BLaER1 (cell line): Measurements from ENCODE around the gene PAPOLA.
A peak's percentile ranks its signal among the peaks of the same experiment; 100 is the strongest.

ENCODE experiments used
- H3K27ac ChIP-seq: shearing (Covaris generic); formaldehyde crosslinking; 2 replicates; pipeline ENCODE4 v1.8.1; 2022
- H3K27me3 ChIP-seq: shearing (Covaris generic); formaldehyde crosslinking; 2 replicates; pipeline ENCODE4 v1.8.1; 2022
- H3K36me3 ChIP-seq: shearing (Covaris generic); formaldehyde crosslinking; 2 replicates; pipeline ENCODE4 v1.8.1; 2022
- H3K4me1 ChIP-seq: shearing (Covaris generic); formaldehyde crosslinking; 2 replicates; pipeline ENCODE4 v1.8.1; 2022
- H3K4me2 ChIP-seq: shearing (Covaris generic); formaldehyde crosslinking; 2 replicates; pipeline ENCODE4 v1.8.1; 2022
- H3K4me3 ChIP-seq: shearing (Covaris generic); formaldehyde crosslinking; 2 replicates; pipeline ENCODE4 v1.8.1; 2022
- H3K9ac ChIP-seq: shearing (Covaris generic); formaldehyde crosslinking; 2 replicates; pipeline ENCODE4 v1.8.1; 2022
- H3K9me3 ChIP-seq: shearing (Covaris generic); formaldehyde crosslinking; 2 replicates; pipeline ENCODE4 v1.8.1; 2022
- H4K20me1 ChIP-seq: shearing (Covaris generic); formaldehyde crosslinking; 2 replicates; pipeline ENCODE4 v1.8.1; 2022
- Cebpa-rat ChIP-seq: shearing (Covaris generic); IDR thresholded peaks from 2 replicates; pipeline ENCODE4 v1.8.1; 2022

PAPOLA gene

GRCh38 chr14:96479435-96480146 is 22.6 kb upstream of the PAPOLA start:
- no peaks in the 10 kb centered on the region for H3K36me3 ChIP-seq
- H3K27ac ChIP-seq, result no peak overlapping the region
- no peak overlapping the region for H3K4me3 ChIP-seq
- peaks cover 15% of the 10 kb centered on the region for H3K4me1 ChIP-seq
- H3K9me3 ChIP-seq, result no peaks in the 10 kb centered on the region
- H3K27me3 ChIP-seq, result no peaks in the 10 kb centered on the region
- no peak for TF ChIP-seq Cebpa-rat
- H3K9ac ChIP-seq, result no peak overlapping the region
- no peaks in the 10 kb centered on the region for H4K20me1 ChIP-seq
- no peak overlapping the region for H3K4me2 ChIP-seq

GRCh38 chr14:96481731-96482314 is 20.4 kb upstream of the PAPOLA start:
- no peaks in the 10 kb centered on the region for H3K36me3 ChIP-seq
- peaks cover 26% of the 10 kb centered on the region for H3K4me1 ChIP-seq
- no peak overlapping the region for H3K4me3 ChIP-seq

GRCh38 chr14:96482986-96483385 is 19.2 kb upstream of the PAPOLA start:
- H3K27me3 ChIP-seq, result no peaks in the 10 kb centered on the region
- no peak overlapping the region for H3K27ac ChIP-seq
- no peak overlapping the region for H3K4me2 ChIP-seq
- no peaks in the 10 kb centered on the region for H3K9me3 ChIP-seq
- no peak for TF ChIP-seq Cebpa-rat
- no peak overlapping the region for H3K9ac ChIP-seq
- H3K36me3 ChIP-seq, result no peaks in the 10 kb centered on the region
- H4K20me1 ChIP-seq, result no peaks in the 10 kb centered on the region
- peaks cover 26% of the 10 kb centered on the region for H3K4me1 ChIP-seq
- no peak overlapping the region for H3K4me3 ChIP-seq

More at GRCh38 chr14:96481731-96482314, 20.4 kb upstream of the PAPOLA start:
- Histone ChIP-seq H3K4me2 (no peak overlapping the region), H4K20me1 (no peaks in the 10 kb centered on the region), H3K27me3 (no peaks in the 10 kb centered on the region), H3K9ac (no peak overlapping the region), H3K27ac (no peak overlapping the region), H3K9me3 (no peaks in the 10 kb centered on the region)
- no peak for TF ChIP-seq Cebpa-rat

GRCh38 chr14:96484399-96484798 is 17.8 kb upstream of the PAPOLA start:
- peaks cover 22% of the 10 kb centered on the region for H3K4me1 ChIP-seq
- no peak for TF ChIP-seq Cebpa-rat
- H3K27ac ChIP-seq, result no peak overlapping the region
- H3K27me3 ChIP-seq, result no peaks in the 10 kb centered on the region
- H3K36me3 ChIP-seq, result no peaks in the 10 kb centered on the region
- no peak overlapping the region for H3K4me2 ChIP-seq
- no peak overlapping the region for H3K4me3 ChIP-seq
- no peaks in the 10 kb centered on the region for H4K20me1 ChIP-seq
- H3K9me3 ChIP-seq, result no peaks in the 10 kb centered on the region
- H3K9ac ChIP-seq, result no peak overlapping the region

- peak overlapping the region; percentile 42; the same call in 1 of the 2 replicates for H3K27ac ChIP-seq
These were observed 15.5 kb upstream of the PAPOLA start for GRCh38 chr14:96486705-96487104.

GRCh38 chr14:96489327-96489726 is 12.9 kb upstream of the PAPOLA start:
- Histone ChIP-seq H3K4me1 (peaks cover 51% of the 10 kb centered on the region), H3K9me3 (no peaks in the 10 kb centered on the region), H3K4me2 (no peak overlapping the region), H4K20me1 (no peaks in the 10 kb centered on the region), H3K9ac (no peak overlapping the region), H3K36me3 (no peaks in the 10 kb centered on the region), H3K27me3 (no peaks in the 10 kb centered on the region), H3K4me3 (no peak overlapping the region), H3K27ac (no peak overlapping the region)
- no peak for TF ChIP-seq Cebpa-rat

More at GRCh38 chr14:96486705-96487104, 15.5 kb upstream of the PAPOLA start:
- Histone ChIP-seq H3K9ac (no peak overlapping the region), H3K36me3 (no peaks in the 10 kb centered on the region), H3K4me2 (peak overlapping the region; percentile 76), H3K4me1 (peaks cover 24% of the 10 kb centered on the region), H3K9me3 (no peaks in the 10 kb centered on the region), H3K27me3 (no peaks in the 10 kb centered on the region), H4K20me1 (no peaks in the 10 kb centered on the region), H3K4me3 (peak overlapping the region; percentile 24; the same call in 1 of the 2 replicates)
- TF ChIP-seq Cebpa-rat, result no peak

GRCh38 chr14:96493178-96493577 is 9.0 kb upstream of the PAPOLA start:
- Histone ChIP-seq H4K20me1 (no peaks in the 10 kb centered on the region), H3K27ac (no peak overlapping the region), H3K27me3 (no peaks in the 10 kb centered on the region)

GRCh38 chr14:96494331-96494730 is 7.9 kb upstream of the PAPOLA start:
- Histone ChIP-seq H3K9me3 (no peaks in the 10 kb centered on the region), H3K27me3 (no peaks in the 10 kb centered on the region), H3K27ac (no peak overlapping the region), H3K4me3 (no peak overlapping the region), H4K20me1 (no peaks in the 10 kb centered on the region), H3K9ac (no peak overlapping the region), H3K4me1 (peaks cover 56% of the 10 kb centered on the region), H3K36me3 (no peaks in the 10 kb centered on the region), H3K4me2 (peak overlapping the region; percentile 60; the same call in 1 of the 2 replicates)
- no peak for TF ChIP-seq Cebpa-rat

More at GRCh38 chr14:96493178-96493577, 9.0 kb upstream of the PAPOLA start:
- TF ChIP-seq Cebpa-rat, result no peak
- Histone ChIP-seq H3K4me2 (peak overlapping the region; percentile 60), H3K36me3 (no peaks in the 10 kb centered on the region), H3K9ac (no peak overlapping the region), H3K4me3 (no peak overlapping the region), H3K4me1 (peaks cover 55% of the 10 kb centered on the region), H3K9me3 (no peaks in the 10 kb centered on the region)

GRCh38 chr14:96497087-96497486 is 5.1 kb upstream of the PAPOLA start:
- Histone ChIP-seq H4K20me1 (no peaks in the 10 kb centered on the region), H3K36me3 (no peaks in the 10 kb centered on the region), H3K9ac (peak overlapping the region; percentile 25; the same call in 1 of the 2 replicates), H3K4me2 (peak overlapping the region; percentile 74), H3K4me3 (peak overlapping the region; percentile 14; the same call in 1 of the 2 replicates), H3K27ac (peak overlapping the region; percentile 24; the same call in 1 of the 2 replicates), H3K4me1 (peaks cover 60% of the 10 kb centered on the region), H3K9me3 (no peaks in the 10 kb centered on the region), H3K27me3 (no peaks in the 10 kb centered on the region)
- no peak for TF ChIP-seq Cebpa-rat

GRCh38 chr14:96497586-96497985 is 4.6 kb upstream of the PAPOLA start:
- H3K9ac ChIP-seq, result no peak overlapping the region
- no peaks in the 10 kb centered on the region for H3K9me3 ChIP-seq
- H3K36me3 ChIP-seq, result no peaks in the 10 kb centered on the region
- peak overlapping the region; percentile 24; the same call in 1 of the 2 replicates for H3K27ac ChIP-seq
- H3K27me3 ChIP-seq, result no peaks in the 10 kb centered on the region
- peak overlapping the region; percentile 74 for H3K4me2 ChIP-seq
- no peak overlapping the region for H3K4me3 ChIP-seq
- no peak for TF ChIP-seq Cebpa-rat
- H3K4me1 ChIP-seq, result peaks cover 55% of the 10 kb centered on the region
- peaks cover 1% of the 10 kb centered on the region; the same call in 1 of the 2 replicates for H4K20me1 ChIP-seq
